NCI-H2196 (cell line): ENCODE data around the gene LDAH.

ENCODE experiments used
- DNase-seq: peaks from one replicate; lab custom pipeline; 2025; ENCODE audit not compliant: unreplicated experiment; lab: John Stamatoyannopoulos, UW

Gene LDAH

DNA sequence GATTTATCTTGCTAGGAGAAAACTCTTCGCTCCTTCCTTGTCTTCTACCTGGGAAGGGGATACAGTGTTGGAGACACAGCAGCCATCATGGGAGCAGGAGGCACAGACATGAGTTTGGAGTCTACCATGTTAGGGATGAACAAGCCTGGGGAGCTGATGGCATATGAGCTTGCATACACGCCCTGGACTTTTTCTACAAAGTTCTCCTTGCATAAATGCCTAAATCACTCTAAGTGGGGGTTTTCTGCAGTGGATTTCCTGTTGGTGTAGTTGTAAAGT, 168.4 kb downstream of the LDAH start:
- DNase-seq: no peak

DNA sequence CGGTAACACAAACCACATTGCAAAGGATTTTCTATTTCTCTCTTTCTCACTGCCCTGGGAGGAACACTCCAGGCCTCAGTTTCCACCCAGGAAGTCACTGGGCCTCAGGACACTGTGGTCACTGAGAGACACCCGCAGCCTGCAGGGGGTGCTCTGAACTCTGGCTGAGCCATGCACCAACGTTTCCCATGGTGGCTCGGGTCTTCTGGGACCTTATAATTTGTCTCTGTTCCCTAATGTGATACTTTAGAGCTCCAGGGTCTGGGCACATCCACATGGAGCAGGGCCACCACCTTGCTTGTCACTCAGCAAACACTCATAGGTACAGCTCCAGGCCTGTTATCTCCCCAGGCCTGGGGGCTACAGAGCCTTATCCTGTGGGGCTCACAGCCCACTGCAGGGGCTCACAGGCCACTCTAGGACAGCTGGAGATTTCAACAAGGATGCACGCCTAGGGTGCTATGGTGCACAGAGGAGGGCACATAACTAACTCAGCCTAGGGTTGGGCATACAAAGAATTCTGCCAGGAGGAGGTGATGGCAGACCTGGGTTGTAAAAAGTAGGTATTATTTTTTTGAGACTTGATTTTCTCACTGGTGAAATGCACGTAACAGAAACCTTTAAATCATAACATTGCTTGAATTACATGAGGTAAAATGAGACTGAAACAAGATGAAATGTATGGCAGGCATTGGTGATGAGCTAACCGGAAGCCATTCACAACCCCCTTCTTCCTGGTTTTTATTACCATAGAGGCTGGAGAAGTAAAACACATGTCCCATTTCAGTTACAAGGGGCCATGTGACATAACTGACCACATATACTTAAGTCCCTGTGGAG, 169.0 kb downstream of the LDAH start:
- no peak for DNase-seq

DNA sequence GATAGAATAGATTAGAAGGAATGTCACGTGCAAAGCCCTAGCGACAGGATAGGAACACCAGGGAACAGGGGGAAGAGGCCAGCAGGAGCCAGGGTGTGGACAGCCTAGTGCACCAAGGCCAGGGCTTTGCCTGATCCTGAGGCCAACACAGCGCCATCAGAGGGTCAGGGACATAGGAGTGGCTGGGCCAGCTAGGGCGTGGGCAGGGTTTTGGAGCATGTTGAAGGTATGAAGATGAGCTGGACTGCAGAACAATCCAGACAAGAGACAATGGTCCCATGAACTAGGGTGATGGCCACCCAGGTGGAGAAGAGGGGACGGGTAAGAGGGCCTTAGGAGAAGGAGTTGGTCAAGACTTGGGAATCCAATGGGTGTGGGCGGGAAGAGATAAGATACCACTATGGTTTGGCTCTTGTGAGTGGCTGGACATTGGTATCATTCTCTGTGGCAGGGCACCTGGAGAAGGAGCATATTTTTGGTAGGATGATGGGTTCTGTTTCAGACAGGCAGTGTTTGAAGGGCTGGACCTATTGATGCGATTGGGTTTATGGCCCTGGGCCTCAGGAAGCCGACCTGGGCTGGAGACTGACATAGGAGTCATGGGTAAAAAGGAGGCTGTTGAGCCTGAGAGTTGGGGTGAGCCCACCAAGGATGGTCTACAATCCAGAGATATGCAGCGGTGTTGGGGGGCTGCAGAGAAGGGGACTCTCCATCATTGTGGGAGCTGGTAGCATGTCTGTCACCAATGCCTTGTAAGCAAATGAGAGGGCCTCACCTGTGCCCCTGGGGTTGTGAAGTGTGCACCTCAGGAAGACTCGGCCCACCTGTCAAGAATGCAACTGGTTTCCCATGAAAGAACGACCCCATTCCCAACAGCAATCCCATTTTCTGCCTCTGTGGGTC, 170.0 kb downstream of the LDAH start:
- DNase-seq: no peak

DNA sequence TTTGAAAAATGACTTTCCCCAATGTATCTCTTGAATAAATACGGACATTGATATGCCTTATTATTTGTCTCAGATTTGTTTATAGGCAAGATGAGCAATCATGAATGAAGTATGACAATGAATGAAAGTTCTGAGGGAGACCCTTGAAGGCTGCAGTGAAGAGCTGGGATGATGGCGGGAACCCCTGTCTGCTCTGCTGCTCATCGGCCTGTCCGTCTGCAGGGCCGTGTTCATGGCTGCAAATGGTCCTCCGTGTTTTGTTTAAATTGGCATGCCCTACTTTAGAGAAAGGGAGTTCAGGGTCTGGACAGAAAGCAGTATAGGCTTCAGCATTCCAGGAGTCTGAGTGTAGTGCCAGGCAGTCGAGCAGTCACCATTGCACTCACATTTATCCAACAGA, 170.8 kb downstream of the LDAH start:
- DNase-seq: no peak

DNA sequence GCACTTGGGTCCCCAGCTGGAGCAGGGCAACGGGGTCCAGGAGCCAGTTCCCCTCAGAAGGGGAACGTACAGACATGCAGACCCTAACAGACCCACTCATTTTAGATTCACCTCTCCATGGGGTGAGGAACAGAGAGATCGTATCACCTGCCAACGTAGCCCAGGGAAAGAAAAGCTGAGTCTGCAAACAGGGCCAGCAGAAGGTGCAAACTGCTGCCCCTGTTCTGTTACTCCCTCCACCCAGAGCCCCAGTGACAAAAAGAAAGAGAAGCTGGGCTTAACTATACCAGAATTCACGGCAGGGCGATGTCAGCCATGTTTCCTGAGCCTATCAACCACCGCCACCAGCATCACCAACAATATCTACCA, 171.2 kb downstream of the LDAH start:
- no peak for DNase-seq

DNA sequence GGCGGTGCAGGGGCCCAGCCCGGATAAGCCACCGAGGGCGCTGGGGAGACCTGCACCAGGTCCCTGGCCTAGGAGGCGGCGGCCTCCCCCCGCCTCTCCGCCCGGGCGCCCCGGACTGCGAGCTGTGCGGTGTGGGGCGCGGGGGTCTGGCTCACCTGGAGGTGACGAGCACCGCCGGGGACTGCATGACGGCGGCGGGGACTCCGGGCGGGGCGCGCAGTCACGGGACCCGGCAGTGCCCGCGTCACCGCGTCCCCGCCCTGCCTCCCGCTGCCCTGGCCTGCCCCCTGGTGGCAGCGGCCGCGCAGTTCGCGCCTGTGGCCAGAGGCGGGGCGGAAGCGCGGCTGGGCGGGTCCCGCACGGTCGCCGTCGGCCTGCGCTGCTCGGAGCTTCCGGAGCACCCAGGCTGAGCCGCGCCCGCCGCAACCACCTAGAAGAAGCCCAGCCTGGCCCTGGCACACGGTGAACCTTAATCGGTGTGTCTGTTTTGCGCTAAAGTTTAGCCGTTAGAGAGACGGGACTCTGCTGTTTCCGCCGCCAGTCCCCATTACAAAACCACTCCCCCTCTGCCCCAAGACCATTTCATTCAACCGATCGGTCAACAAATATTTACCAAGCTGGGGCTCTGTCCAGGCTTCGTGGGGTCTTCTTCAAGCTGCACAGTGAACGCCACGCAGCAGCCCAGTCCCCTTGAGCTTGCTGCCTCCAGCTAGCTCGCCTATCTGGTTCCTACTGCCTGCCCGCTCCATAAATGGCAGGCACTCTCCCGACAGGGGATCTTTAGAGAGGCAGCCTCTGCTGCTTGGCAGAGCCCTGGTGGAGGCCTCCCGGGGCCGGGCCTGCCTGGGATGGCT, 171.8 kb downstream of the LDAH start, which contains the start of gene HS1BP3:
Gene HS1BP3 (minus strand): TSS at position 222 of the 854 bp plus-strand sequence. CDS start 35 bp downstream, at position 187.
- peak; percentile 89 for DNase-seq

DNA sequence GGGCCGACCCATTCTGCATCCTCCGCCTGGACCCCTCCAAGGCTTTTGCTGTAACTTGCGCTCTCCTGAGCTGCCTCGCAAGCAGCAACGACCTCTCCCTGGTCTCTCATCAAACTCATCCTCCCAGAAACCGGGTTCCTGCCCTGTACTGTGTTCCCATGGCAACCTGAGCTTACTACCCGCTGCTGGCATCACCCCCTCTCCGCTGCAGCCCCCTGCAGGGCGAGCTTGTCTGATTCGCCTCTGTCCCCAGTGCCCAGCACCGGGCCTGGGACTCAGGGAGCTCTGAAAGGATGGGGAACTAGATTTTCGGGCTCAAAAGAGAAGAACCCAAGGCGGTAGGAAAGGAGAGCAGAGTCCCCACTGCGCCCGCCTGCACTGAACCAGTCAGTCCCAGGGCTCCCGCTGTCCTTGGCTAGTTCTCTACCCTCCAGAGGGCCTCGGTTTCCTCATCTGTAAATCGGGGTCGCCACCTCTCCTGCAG, 172.5 kb downstream of the LDAH start:
- peak; percentile 23 for DNase-seq

DNA sequence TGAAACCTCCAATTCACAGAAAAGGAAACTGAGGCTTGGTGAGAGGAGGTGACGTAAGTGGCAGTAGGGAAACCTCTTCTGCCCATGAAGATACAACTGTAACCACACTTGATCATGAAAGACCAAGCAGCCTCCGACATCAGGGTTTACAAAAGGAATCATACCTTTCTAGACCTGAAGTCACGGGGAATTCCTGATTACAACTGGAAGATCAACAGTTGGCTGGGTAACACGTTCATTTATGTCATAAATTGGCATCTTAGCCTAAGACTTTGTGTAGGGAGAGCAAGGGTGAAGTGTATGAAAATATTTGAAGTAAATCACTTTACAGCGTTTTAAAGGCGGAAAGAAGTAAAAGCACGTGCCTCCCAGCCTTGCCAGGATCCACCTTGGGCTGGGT, 172.9 kb downstream of the LDAH start:
- DNase-seq: no peak

DNA sequence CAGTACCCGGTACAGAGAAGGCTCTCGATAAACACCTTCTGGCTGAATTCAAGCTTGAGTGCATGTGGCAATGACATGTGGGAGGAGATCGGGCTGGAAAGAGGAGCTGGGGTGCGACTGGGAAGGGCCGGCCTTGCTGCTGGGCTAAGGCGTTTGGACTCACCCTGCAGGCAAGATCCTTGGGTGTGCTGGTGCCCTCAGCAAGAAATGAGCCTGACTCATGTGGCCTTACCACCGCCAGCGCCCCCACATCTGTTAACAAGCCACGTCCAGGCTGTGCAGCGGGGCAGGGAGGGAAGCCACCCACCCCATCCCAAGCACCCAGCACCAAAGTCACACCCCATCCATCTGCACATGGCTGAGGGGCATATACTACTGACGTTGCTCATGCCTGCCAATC, 173.3 kb downstream of the LDAH start:
- DNase-seq: no peak

DNA sequence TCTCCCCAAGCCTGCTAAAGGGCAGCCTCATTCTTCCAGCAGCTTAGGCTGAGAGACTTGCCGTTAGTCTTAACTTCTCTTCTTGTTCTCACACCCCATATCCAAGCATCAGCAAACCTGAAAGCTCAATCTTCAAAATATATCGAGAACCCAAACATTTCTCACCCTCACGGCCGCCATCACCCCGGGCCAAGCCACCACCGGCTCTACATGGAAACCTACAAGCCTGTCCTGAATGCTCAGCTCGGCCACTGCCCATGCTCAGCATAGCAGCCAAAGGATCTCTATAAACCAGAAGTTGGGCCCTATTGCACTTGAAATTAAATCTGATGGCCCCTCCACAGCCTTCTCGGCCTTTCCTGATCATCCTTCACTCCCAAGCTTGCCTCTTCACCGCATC, 174.1 kb downstream of the LDAH start:
- no peak for DNase-seq

DNA sequence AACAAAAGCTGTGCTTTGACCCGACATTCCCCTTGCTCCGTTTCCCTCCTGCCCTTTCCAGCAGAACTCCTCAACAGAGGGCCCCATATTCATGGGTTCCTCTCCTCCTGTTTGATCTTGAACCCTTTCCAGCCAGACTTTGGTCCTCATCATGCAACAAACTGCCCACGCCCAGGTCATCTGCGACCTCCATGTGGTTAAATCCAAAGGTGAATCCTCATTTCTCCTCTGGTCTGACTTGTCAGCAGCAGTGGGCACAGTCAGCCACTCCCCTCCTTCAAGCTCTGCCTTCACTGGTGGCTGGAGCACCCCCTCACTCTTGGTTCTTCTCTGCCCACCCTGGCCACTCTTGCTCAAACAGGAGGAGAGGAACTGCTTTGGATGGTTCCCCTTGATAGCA, 174.7 kb downstream of the LDAH start:
- DNase-seq: no peak

DNA sequence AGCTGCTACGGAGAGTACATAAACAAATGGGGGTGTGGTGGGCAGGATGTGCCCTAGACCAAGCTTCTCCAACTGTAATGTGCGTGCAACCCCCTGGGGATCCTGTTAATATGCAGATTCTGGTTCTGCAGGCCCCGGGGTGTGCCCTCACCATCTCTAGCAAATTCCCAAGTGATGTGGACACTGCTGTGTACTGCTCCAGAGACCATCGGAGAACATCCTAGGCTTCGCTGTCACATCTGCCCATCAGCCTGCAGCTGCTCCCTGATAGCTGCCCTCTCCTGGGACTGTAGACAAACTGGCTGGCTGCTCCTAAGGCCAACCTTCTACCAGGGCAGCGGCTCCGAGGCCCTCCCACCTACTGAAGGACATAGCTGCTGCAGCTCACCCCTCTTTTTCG, 175.2 kb downstream of the LDAH start:
- DNase-seq: no peak

DNA sequence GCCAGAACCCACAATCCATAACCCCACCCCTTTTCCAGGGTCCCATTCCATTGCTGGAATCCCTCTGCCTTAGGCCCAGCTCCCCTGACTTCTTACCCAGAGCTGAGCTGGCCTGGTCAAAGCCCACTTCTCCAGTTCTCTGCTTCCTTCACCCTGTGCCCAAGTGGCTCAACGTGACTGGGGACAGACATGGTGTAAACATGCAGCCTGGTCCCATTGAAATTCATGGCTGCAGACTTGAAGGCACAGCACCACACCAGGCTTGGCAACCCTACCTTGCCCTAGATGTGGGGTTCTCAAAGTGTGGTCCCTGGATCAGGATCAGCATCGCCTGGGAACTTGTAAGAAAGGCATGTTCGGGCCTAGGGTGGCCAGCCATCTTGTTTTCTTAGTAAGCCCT, 175.7 kb downstream of the LDAH start:
- DNase-seq: no peak

DNA sequence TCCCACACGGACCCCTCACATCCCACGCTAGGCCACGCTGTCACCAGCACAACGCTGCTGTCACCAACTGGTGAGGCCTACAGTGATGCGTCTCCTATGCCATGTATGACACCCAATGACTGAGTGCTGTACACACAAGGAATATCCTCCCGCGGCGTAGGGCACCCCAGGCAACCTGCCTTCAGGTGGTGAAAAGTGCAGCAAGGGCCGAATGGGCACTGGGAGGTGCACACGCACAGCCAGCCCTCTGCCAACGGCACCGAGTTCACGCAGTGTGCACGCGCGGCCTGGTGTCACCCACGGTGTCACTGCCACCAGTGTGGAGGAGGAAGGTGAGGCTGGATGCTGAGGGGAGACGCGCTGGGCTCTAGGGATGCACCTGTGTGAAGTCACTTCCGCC, 176.5 kb downstream of the LDAH start:
- DNase-seq: no peak

DNA sequence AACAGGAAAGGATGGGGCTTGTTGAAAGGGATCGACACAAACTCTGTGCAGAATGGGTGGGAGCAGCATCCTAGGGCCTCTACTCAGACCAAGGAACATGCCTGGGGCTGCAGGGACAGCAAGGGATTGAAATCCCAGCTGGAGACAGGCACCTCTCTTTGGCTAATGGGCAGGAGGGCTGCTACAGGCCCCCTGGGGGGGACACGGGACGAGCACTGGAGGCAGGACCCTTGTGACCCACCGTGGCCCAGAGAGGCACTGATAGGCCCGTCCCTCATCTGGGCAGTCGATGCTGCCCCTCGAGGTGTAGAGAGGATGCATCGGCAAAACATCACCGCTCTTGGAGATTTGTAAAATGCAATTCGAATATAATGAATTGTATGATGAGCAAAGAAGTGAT, 177.1 kb downstream of the LDAH start:
- DNase-seq: no peak

DNA sequence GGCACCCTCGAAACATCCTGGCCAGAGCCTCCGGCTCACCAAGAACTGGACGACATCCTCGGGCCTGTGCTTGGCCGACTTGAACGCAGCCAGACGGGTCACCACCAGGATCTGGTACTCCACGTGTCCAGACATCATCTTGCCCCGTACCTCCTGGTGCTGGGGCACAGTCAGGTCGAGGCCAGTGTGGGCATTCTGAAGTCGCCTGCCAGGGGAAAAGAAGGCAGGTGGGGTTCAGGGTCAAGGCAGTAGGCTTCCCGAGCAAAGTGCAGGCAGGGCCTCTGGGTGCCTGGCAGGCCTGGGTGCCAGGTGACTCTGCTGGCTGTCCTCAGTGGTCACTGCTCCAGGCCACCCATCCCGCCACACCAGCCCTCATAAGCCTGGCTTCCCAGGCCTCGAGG, 177.6 kb downstream of the LDAH start:
- DNase-seq: no peak

DNA sequence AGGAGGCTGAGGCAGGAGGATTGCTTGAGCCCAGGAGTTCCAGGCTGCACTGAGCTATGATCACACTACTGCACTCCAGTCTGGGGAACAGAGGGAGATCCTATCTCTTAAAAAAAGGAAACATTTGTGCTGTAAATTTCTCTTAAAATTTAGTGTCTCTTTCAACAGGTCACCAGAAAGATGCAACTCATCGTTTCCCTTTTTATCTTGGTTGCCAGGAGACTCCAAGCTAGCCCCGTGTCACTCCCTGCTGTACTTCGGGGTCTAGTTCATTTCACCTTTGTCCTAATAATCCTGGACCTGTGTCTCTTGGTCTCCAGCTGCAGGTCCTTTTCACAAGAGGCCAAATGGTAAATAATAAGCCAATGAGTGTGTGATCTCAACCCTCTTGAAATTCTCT, 179.1 kb downstream of the LDAH start:
- DNase-seq: no peak

DNA sequence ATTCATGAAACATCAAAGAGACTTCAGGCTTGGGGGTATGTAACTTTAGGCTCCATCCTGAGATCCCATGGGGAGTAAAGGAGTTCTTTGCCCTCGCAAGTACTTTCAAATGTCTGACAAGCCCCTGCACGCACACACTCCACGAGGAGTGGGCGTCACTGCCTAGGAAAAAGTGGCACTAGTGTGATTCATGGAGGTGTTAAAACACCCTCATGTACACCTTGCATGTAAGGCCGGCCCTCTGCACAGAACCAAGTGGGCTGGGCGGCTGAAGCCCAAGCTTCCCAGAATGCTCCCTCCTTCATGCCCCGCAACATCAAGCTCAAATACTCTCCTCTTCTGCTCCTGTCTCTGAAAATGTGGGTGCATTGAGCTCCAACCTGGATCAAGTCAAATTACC, 179.8 kb downstream of the LDAH start:
- DNase-seq: no peak

DNA sequence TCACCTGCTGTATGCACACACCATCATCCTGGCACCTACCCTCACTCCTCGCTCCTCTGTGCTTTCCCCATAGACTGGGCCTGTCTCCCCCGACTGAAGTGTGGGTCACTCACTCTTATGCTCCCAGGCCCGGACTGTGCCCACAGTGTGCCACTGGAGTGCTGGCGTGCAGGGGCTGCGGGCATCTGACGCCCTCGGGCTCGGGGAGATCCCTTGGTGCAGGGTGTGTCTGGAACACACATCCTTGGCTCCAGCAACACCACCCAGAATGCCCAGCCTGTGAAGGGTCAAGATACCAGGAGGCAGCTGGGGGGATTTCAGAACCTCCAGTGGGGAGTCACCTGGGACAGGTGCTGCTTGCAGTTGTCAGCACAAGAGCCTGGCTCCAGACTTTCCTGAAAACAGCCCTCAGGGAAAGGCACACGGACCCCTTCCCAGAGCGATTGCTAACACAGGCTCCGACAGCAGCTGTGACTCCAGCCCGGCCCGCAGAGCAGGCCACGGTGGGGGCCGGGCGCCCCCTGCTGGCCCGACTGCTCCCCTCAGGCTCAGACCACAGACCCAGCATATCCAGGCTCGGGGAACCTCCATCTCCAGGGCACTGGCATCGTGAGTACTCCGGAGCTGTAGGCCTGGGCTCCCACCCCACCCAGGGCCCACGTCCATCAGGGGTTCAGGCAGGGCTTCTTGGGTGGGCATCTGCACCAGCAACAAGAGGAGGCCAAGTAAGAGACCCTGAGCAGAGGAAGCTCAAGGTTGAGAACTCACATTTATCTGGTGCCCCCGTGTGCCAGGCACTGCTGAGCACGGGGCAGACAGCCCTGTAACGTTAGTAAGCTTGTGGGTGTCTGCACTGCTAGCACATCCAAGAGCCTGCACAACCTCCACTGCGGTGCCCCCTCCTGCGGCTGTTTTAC, 180.6 kb downstream of the LDAH start:
- DNase-seq: peak; percentile 53
